Measurements from ENCODE around the gene PPP1R2.

PPP1R2 gene

GRCh38 chr3:195574497-195575304, 31.6 kb upstream of the PPP1R2 start:
- H4K20me1 ChIP-seq (ENCODE audit: insufficient read depth, low read length) = no peaks in the 10 kb centered on the region; the same call in 1 of the 2 replicates

DNA sequence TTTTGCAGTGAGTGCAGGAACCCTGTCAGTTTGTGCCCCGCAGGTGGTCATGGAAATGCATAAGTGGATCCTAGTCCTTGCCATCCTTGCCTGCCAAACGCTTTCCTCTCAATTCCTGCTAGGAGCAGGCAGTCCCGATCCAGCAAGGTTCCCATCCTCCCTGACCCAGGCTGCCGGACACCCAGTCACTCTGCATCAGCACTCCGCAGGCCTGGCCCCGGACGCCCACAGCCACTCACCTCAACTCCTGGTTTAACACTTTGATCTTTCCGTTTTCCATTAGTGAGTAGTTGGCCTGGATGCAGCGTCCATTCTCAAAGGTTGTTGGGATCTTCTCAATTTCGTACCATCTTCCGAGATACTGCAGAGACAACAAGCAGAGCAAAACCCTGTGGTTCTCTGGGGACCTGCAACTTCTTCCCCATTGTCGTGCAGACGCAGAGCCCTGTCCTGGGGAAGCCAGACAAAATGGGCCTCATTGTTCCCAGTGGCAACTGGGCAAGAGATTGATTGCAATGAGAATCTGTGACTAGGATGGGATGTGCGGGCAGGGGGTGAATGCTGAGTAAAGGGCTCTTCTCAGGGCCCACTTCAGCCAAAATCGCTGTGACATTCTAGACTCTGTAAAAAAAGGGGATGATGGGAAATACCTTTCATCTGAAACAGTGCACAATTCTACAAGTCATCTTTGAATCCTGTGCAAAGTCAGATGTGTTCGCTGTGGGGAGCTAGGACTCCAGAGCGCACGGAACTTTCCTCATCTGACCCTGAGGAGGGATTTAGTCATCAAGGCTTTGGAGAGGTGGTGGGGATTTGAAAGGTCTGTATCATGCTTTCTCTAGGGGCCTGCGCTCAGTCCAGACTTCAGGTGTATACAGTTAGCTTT, 30.7 kb upstream of the PPP1R2 start:
- no peak for DNase-seq
- Histone ChIP-seq H3K27ac (ENCODE audit: low read length) (no peak overlapping the region), H2AFZ (ENCODE audit: low read depth, low read length) (no peak overlapping the region), H3K9me3 (ENCODE audit: insufficient read depth, low read length, severe bottlenecking) (no peaks in the 10 kb centered on the region), H3K36me3 (ENCODE audit: insufficient read depth, low read length) (no peaks in the 10 kb centered on the region), H3K79me2 (ENCODE audit: insufficient read depth, low read length) (no peaks in the 10 kb centered on the region), H3K9ac (ENCODE audit: low read depth, low read length) (no peak overlapping the region), H3K4me2 (ENCODE audit: insufficient read depth, low read length) (no peak overlapping the region), H3K4me1 (ENCODE audit: insufficient read depth, low read length) (no peaks in the 10 kb centered on the region), H3K27me3 (ENCODE audit: insufficient read depth, low read length, poor library complexity) (no peaks in the 10 kb centered on the region), H3K4me3 (ENCODE audit: low read depth in 1 of 2, low read length in 2 of 2) (no peak overlapping the region), H4K20me1 (ENCODE audit: insufficient read depth, low read length) (no peaks in the 10 kb centered on the region; the same call in 1 of the 2 replicates)
- no peak for ATAC-seq (ENCODE audit: insufficient read depth, low read depth)
- TF ChIP-seq EZH2 (IDR thresholded peaks at IDR 0.05; ENCODE audit: borderline replicate concordance, low read depth, low read length, severe bottlenecking) = no peak
- TF ChIP-seq, protein P1, sequence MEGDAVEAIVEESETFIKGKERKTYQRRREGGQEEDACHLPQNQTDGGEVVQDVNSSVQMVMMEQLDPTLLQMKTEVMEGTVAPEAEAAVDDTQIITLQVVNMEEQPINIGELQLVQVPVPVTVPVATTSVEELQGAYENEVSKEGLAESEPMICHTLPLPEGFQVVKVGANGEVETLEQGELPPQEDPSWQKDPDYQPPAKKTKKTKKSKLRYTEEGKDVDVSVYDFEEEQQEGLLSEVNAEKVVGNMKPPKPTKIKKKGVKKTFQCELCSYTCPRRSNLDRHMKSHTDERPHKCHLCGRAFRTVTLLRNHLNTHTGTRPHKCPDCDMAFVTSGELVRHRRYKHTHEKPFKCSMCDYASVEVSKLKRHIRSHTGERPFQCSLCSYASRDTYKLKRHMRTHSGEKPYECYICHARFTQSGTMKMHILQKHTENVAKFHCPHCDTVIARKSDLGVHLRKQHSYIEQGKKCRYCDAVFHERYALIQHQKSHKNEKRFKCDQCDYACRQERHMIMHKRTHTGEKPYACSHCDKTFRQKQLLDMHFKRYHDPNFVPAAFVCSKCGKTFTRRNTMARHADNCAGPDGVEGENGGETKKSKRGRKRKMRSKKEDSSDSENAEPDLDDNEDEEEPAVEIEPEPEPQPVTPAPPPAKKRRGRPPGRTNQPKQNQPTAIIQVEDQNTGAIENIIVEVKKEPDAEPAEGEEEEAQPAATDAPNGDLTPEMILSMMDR (IDR thresholded peaks at IDR 0.05; ENCODE audit: borderline replicate concordance, extremely low read depth, low read length, poor library complexity, severe bottlenecking) = no peak

More at GRCh38 chr3:195574497-195575304, 31.6 kb upstream of the PPP1R2 start:
- no peaks in the 10 kb centered on the region for H3K79me2 ChIP-seq (ENCODE audit: insufficient read depth, low read length)
- no peak overlapping the region for H3K27ac ChIP-seq (ENCODE audit: low read length)
- no peaks in the 10 kb centered on the region for H3K36me3 ChIP-seq (ENCODE audit: insufficient read depth, low read length)
- TF ChIP-seq EZH2 (IDR thresholded peaks at IDR 0.05; ENCODE audit: borderline replicate concordance, low read depth, low read length, severe bottlenecking) = no peak
- TF ChIP-seq, protein P1 (IDR thresholded peaks at IDR 0.05; ENCODE audit: borderline replicate concordance, extremely low read depth, low read length, poor library complexity, severe bottlenecking) = no peak
- no peaks in the 10 kb centered on the region for H3K9me3 ChIP-seq (ENCODE audit: insufficient read depth, low read length, severe bottlenecking)
- no peak overlapping the region for H3K4me3 ChIP-seq (ENCODE audit: low read depth in 1 of 2, low read length in 2 of 2)
- DNase-seq (no peak), ATAC-seq (ENCODE audit: insufficient read depth, low read depth) (no peak)
- H3K27me3 ChIP-seq (ENCODE audit: insufficient read depth, low read length, poor library complexity) = no peaks in the 10 kb centered on the region
- H3K4me1 ChIP-seq (ENCODE audit: insufficient read depth, low read length) = no peaks in the 10 kb centered on the region
- H3K4me2 ChIP-seq (ENCODE audit: insufficient read depth, low read length) = no peak overlapping the region
- H2AFZ ChIP-seq (ENCODE audit: low read depth, low read length) = no peak overlapping the region
- no peak overlapping the region for H3K9ac ChIP-seq (ENCODE audit: low read depth, low read length)

- no peaks in the 10 kb centered on the region for H3K27me3 ChIP-seq (ENCODE audit: insufficient read depth, low read length, poor library complexity)
- no peak for ATAC-seq (ENCODE audit: insufficient read depth, low read depth)
- H4K20me1 ChIP-seq (ENCODE audit: insufficient read depth, low read length) = no peaks in the 10 kb centered on the region
- TF ChIP-seq, protein P1 (IDR thresholded peaks at IDR 0.05; ENCODE audit: borderline replicate concordance, extremely low read depth, low read length, poor library complexity, severe bottlenecking) = no peak
- H3K9ac ChIP-seq (ENCODE audit: low read depth, low read length) = no peak overlapping the region
- no peaks in the 10 kb centered on the region for H3K9me3 ChIP-seq (ENCODE audit: insufficient read depth, low read length, severe bottlenecking)
- no peaks in the 10 kb centered on the region for H3K79me2 ChIP-seq (ENCODE audit: insufficient read depth, low read length)
- no peaks in the 10 kb centered on the region for H3K36me3 ChIP-seq (ENCODE audit: insufficient read depth, low read length)
- H3K4me3 ChIP-seq (ENCODE audit: low read depth in 1 of 2, low read length in 2 of 2) = no peak overlapping the region
- DNase-seq = no peak
- no peak overlapping the region for H3K27ac ChIP-seq (ENCODE audit: low read length)
- H2AFZ ChIP-seq (ENCODE audit: low read depth, low read length) = no peak overlapping the region
- H3K4me1 ChIP-seq (ENCODE audit: insufficient read depth, low read length) = no peaks in the 10 kb centered on the region
- no peak overlapping the region for H3K4me2 ChIP-seq (ENCODE audit: insufficient read depth, low read length)
Observed at GRCh38 chr3:195571361-195571760, 28.2 kb upstream of the PPP1R2 start.

Data from DND-41 (cell line).